ENCODE data around the gene CEMIP2.

DNA sequence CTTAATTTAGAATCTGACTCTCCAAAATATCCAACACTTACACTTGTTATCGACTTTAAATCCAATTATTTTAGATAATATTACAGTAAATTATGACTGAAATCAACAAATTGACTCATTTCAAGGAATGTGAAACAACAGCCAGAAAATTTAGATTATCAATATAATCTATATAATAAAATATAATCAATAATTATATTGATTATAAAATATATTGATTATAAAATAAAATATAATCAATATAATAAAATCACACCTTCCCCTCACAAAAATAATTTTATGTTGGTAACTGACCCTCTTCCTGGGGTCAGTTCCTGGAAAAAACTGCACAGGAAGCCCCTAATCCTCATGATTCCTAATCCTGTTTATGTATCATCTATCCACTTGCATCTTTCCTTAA is 91.1 kb downstream of the CEMIP2 start:
- TF ChIP-seq HNRNPLL (IDR thresholded peaks at IDR 0.05; ENCODE audit: low read depth, low read length, poor library complexity, severe bottlenecking) (no peak), TCF7 (IDR thresholded peaks at IDR 0.05; ENCODE audit: low read depth) (no peak), CC2D1A (CRISPR knock-in tag; IDR thresholded peaks at IDR 0.05) (no peak), ZFP90 (CRISPR knock-in tag; IDR thresholded peaks at IDR 0.05; ENCODE audit: borderline replicate concordance) (no peak), DPF2 (CRISPR knock-in tag; IDR thresholded peaks at IDR 0.05; ENCODE audit: borderline replicate concordance, low read depth) (no peak), EZH2 (conservative IDR thresholded peaks at IDR 0.05; ENCODE audit: low read depth, low read length) (no peak), JUNB (CRISPR knock-in tag; IDR thresholded peaks at IDR 0.05; ENCODE audit: borderline replicate concordance) (no peak), HDAC2 (CRISPR knock-in tag; IDR thresholded peaks at IDR 0.05) (no peak)
- TF ChIP-seq, protein P1, sequence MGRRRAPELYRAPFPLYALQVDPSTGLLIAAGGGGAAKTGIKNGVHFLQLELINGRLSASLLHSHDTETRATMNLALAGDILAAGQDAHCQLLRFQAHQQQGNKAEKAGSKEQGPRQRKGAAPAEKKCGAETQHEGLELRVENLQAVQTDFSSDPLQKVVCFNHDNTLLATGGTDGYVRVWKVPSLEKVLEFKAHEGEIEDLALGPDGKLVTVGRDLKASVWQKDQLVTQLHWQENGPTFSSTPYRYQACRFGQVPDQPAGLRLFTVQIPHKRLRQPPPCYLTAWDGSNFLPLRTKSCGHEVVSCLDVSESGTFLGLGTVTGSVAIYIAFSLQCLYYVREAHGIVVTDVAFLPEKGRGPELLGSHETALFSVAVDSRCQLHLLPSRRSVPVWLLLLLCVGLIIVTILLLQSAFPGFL (CRISPR knock-in tag; IDR thresholded peaks at IDR 0.05) = no peak
- TF ChIP-seq, protein P2, sequence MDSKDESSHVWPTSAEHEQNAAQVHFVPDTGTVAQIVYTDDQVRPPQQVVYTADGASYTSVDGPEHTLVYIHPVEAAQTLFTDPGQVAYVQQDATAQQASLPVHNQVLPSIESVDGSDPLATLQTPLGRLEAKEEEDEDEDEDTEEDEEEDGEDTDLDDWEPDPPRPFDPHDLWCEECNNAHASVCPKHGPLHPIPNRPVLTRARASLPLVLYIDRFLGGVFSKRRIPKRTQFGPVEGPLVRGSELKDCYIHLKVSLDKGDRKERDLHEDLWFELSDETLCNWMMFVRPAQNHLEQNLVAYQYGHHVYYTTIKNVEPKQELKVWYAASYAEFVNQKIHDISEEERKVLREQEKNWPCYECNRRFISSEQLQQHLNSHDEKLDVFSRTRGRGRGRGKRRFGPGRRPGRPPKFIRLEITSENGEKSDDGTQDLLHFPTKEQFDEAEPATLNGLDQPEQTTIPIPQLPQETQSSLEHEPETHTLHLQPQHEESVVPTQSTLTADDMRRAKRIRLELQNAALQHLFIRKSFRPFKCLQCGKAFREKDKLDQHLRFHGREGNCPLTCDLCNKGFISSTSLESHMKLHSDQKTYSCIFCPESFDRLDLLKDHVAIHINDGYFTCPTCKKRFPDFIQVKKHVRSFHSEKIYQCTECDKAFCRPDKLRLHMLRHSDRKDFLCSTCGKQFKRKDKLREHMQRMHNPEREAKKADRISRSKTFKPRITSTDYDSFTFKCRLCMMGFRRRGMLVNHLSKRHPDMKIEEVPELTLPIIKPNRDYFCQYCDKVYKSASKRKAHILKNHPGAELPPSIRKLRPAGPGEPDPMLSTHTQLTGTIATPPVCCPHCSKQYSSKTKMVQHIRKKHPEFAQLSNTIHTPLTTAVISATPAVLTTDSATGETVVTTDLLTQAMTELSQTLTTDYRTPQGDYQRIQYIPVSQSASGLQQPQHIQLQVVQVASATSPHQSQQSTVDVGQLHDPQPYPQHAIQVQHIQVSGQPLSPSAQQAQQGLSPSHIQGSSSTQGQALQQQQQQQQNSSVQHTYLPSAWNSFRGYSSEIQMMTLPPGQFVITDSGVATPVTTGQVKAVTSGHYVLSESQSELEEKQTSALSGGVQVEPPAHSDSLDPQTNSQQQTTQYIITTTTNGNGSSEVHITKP (CRISPR knock-in tag; IDR thresholded peaks at IDR 0.05; ENCODE audit: low read depth) = no peak
- TF ChIP-seq, protein P3, sequence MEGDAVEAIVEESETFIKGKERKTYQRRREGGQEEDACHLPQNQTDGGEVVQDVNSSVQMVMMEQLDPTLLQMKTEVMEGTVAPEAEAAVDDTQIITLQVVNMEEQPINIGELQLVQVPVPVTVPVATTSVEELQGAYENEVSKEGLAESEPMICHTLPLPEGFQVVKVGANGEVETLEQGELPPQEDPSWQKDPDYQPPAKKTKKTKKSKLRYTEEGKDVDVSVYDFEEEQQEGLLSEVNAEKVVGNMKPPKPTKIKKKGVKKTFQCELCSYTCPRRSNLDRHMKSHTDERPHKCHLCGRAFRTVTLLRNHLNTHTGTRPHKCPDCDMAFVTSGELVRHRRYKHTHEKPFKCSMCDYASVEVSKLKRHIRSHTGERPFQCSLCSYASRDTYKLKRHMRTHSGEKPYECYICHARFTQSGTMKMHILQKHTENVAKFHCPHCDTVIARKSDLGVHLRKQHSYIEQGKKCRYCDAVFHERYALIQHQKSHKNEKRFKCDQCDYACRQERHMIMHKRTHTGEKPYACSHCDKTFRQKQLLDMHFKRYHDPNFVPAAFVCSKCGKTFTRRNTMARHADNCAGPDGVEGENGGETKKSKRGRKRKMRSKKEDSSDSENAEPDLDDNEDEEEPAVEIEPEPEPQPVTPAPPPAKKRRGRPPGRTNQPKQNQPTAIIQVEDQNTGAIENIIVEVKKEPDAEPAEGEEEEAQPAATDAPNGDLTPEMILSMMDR (CRISPR knock-in tag; IDR thresholded peaks at IDR 0.05) = no peak
- TF ChIP-seq, protein P4, sequence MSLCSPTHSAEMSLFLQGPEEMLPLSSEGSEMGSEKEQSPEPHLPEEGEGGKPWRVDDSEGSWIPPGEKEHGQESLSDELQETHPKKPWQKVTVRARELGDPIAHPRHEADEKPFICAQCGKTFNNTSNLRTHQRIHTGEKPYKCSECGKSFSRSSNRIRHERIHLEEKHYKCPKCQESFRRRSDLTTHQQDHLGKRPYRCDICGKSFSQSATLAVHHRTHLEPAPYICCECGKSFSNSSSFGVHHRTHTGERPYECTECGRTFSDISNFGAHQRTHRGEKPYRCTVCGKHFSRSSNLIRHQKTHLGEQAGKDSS (CRISPR knock-in tag; IDR thresholded peaks at IDR 0.05; ENCODE audit: borderline replicate concordance, low read depth) = no peak
- TF ChIP-seq, protein P5, sequence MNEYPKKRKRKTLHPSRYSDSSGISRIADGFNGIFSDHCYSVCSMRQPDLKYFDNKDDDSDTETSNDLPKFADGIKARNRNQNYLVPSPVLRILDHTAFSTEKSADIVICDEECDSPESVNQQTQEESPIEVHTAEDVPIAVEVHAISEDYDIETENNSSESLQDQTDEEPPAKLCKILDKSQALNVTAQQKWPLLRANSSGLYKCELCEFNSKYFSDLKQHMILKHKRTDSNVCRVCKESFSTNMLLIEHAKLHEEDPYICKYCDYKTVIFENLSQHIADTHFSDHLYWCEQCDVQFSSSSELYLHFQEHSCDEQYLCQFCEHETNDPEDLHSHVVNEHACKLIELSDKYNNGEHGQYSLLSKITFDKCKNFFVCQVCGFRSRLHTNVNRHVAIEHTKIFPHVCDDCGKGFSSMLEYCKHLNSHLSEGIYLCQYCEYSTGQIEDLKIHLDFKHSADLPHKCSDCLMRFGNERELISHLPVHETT (CRISPR knock-in tag; conservative IDR thresholded peaks at IDR 0.05) = no peak
- TF ChIP-seq, protein P6, sequence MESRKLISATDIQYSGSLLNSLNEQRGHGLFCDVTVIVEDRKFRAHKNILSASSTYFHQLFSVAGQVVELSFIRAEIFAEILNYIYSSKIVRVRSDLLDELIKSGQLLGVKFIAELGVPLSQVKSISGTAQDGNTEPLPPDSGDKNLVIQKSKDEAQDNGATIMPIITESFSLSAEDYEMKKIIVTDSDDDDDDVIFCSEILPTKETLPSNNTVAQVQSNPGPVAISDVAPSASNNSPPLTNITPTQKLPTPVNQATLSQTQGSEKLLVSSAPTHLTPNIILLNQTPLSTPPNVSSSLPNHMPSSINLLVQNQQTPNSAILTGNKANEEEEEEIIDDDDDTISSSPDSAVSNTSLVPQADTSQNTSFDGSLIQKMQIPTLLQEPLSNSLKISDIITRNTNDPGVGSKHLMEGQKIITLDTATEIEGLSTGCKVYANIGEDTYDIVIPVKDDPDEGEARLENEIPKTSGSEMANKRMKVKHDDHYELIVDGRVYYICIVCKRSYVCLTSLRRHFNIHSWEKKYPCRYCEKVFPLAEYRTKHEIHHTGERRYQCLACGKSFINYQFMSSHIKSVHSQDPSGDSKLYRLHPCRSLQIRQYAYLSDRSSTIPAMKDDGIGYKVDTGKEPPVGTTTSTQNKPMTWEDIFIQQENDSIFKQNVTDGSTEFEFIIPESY (CRISPR knock-in tag; IDR thresholded peaks at IDR 0.05) = no peak
